ENCODE data around the gene KCTD2.

KCTD2 gene

DNA sequence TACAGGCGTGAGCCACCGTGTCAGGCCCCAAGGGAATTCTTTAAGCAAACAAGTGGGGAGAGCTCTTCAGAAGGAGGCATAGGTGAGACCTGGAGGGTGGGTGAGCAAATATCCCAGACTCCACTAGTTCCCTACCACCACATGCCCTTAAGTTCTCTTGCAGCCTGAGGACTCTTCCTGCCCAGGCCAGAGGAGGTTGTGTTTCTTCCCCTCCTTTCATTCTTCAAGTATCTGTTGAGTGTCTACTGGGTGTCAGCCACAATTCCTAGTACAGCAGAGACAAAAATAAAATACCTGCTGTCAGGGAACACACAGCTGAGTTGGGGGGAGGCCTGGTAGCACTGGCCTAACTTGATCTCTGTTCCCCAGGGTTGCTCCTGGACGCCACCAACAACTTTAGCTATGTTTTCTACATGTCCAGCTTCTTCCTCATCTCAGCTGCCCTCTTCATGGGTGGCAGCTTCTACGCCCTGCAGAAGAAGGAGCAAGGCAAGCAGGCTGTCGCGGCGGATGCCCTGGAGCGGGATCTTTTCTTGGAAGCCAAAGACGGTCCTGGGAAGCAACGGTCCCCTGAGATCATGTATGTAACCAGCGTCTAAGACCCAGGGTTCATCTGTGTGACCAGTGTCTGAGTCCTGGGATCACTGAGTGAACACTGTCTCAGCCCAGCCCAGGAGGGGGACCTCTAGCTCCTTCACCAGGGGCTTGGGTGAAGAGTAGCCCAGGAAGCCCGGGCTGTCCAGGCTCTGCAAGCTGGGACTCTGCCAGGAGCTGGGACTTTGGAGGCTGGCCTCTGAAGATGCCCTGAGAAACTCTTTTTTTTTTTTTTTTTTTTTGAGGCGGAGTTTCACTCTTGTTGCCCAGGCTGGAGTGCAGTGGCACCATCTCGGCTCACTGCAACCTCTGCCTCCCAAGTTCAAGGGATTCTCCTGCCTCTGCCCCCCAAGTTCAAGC, 56.9 kb downstream of the KCTD2 start:
- DNase-seq: no peak

GRCh38 chr17:75105126-75106080, 58.4 kb downstream of the KCTD2 start:
- DNase-seq: no peak

DNA sequence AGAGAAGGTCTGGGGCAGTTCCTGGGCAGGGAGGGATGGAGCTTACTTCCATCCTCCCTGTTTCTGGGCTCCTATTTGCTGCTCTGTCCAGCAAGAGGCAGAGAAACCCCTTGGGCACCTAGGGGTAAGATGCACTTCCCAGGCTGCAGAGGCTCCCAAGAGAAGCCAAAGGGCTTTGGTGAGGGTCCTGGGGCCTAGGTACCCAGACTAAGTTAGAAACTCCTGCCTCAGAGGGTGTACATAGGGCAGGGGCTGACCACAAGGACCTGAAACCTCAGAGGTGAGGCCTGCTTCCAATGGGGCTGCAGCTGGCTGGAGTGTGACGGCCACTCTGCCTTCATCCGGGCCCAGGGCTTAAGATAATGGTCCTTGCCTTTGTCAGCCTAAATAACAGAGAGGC, 61.2 kb downstream of the KCTD2 start:
- no peak for DNase-seq

- peak; percentile 24 for DNase-seq
These were observed 62.0 kb downstream of the KCTD2 start for GRCh38 chr17:75109046-75109406.

- DNase-seq: peak; percentile 95
These were observed 62.6 kb downstream of the KCTD2 start, which contains the start of gene ARMC7 for GRCh38 chr17:75109407-75110233. Gene ARMC7 (plus strand): TSS chr17:75109969. CDS start chr17:75110289, 320 bp downstream.

DNA sequence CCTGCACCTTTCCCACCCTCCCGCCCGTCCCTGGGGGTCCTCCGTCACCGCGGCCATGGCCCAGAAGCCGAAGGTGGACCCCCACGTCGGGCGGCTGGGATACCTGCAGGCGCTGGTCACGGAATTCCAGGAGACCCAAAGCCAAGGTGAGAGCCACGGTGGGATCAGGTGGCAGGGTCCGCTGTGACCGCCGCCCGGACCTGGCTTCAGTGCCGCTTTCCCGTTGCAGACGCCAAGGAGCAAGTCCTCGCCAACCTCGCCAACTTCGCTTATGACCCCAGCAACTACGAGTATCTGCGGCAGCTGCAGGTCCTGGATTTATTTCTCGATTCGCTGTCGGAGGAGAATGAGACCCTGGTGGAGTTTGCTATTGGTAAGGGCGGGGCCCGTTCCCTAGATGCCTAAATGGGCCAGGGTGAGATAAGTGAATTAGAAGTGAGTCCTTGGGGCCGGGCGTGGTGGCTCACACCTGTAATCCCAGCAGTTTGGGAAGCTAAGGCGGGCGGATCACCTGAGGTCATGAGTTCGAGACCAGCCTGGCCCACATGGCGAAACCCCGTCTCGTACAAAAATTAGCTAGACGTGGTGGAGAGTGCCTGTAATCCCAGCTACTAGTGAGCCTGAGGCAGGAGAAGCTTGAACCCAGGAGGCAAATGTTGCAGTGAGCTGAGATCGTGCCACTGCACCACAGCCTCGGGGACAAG, 63.4 kb downstream of the KCTD2 start:
- DNase-seq: peak; percentile 25

GRCh38 chr17:75111777-75112335, 64.8 kb downstream of the KCTD2 start:
- DNase-seq: no peak

- DNase-seq: peak; percentile 94
These were observed 67.0 kb downstream of the KCTD2 start for GRCh38 chr17:75113798-75114551.

- DNase-seq: no peak
These were observed 67.7 kb downstream of the KCTD2 start for GRCh38 chr17:75114552-75115314.

Data from CD4-positive, alpha-beta T cell treated with Interleukin-6 for 4 hours (primary cell).